Large intestine (tissue), 12 donors: ENCODE data around the gene ROMO1. TPM values are rescaled to one million over a fixed set of nuclear protein-coding genes. Genes with fewer than 3 reads are reported as not detected.
A peak's percentile ranks its signal among the peaks of the same experiment; 100 is the strongest.

Source experiments
- DNase-seq, 2 donors: peaks; one replicate each; pipeline versions ENCODE4 v3.0.0 to v3.0.0-alpha.2; 2013
- H3K27ac ChIP-seq: one replicate; pipeline ENCODE4 v1.5.1; 2013; ENCODE audit warnings: low read length
- H3K27me3 ChIP-seq: 2 replicates; pipeline ENCODE4 v1.6.1; 2013; ENCODE audit warnings: low read length; ENCODE audit not compliant: control insufficient read depth, insufficient read depth
- H3K36me3 ChIP-seq: 2 replicates; pipeline ENCODE4 v1.6.1; 2013; ENCODE audit warnings: low read length; ENCODE audit not compliant: control insufficient read depth, insufficient read depth
- H3K4me1 ChIP-seq: one replicate; pipeline ENCODE4 v1.6.1; 2013; ENCODE audit warnings: low read length; ENCODE audit not compliant: control insufficient read depth, insufficient read depth
- H3K4me3 ChIP-seq: one replicate; pipeline ENCODE4 v1.5.1; 2013; ENCODE audit warnings: low read length
- H3K9me3 ChIP-seq: one replicate; pipeline ENCODE4 v1.6.1; 2013; ENCODE audit warnings: mild to moderate bottlenecking, low read depth, low read length, moderate library complexity; ENCODE audit not compliant: control insufficient read depth
- WGBS: methylation state at CpG from one replicate; pipeline ENCODE4 v1.1.5; 2013; ENCODE audit warnings: low lambda C conversion rate; ENCODE audit not compliant: insufficient coverage; 5-methylcytosine and 5-hydroxymethylcytosine counted together
- long read RNA-seq, 11 donors: transcript quantifications; one replicate each; lab custom pipeline, GENCODE V29; 2026
- polyA plus RNA-seq: library from polyadenylated mRNA; unstranded; fragments of 120-200 nt; gene quantifications from one replicate; pipeline ENCODE4 v1.2.1, GENCODE V29; 2013

The ROMO1 gene
- 133 TPM for polyA plus RNA-seq
- long read RNA-seq, donor 1, transcript ROMO1-203 (3 exons, 422 nt) = major isoform, 54 of 95 reads
- long read RNA-seq, donor 1, transcript ROMO1-204 (3 exons, 498 nt) = minor isoform, 23 of 95 reads
- long read RNA-seq, donor 1, transcript ROMO1-201 (2 exons, 496 nt) = minor isoform, 17 of 95 reads
- long read RNA-seq, donor 1, partial matches to known transcripts = 0 of 95 reads
- long read RNA-seq, donor 1, other reads (novel, unspliced or antisense) = 0 of 95 reads
- long read RNA-seq, donor 2, transcript ROMO1-201 (2 exons, 496 nt) = minor isoform, 66 of 207 reads
- long read RNA-seq, donor 2, transcript ROMO1-204 (3 exons, 498 nt) = minor isoform, 43 of 207 reads
- long read RNA-seq, donor 2, transcript ROMO1-203 (3 exons, 422 nt) = major isoform, 98 of 207 reads
- long read RNA-seq, donor 2, partial matches to known transcripts = 0 of 207 reads
- long read RNA-seq, donor 2, other reads (novel, unspliced or antisense) = 0 of 207 reads
- long read RNA-seq, donor 3, transcript ROMO1-201 (2 exons, 496 nt) = minor isoform, 111 of 422 reads
- long read RNA-seq, donor 3, transcript ROMO1-203 (3 exons, 422 nt) = major isoform, 203 of 422 reads
- long read RNA-seq, donor 3, transcript ROMO1-204 (3 exons, 498 nt) = minor isoform, 89 of 422 reads
- long read RNA-seq, donor 3, partial matches to known transcripts = 17 of 422 reads
- long read RNA-seq, donor 3, other reads (novel, unspliced or antisense) = 0 of 422 reads
- long read RNA-seq, donor 4, transcript ROMO1-203 (3 exons, 422 nt) = major isoform, 17 of 36 reads
- long read RNA-seq, donor 4, transcript ROMO1-201 (2 exons, 496 nt) = minor isoform, 7 of 36 reads
- long read RNA-seq, donor 4, partial matches to known transcripts = 9 of 36 reads
- long read RNA-seq, donor 4, other reads (novel, unspliced or antisense) = 0 of 36 reads
- long read RNA-seq, donor 5, transcript ROMO1-203 (3 exons, 422 nt) = major isoform, 60 of 95 reads
- long read RNA-seq, donor 5, transcript ROMO1-201 (2 exons, 496 nt) = minor isoform, 18 of 95 reads
- long read RNA-seq, donor 5, transcript ROMO1-204 (3 exons, 498 nt) = minor isoform, 17 of 95 reads
- long read RNA-seq, donor 5, partial matches to known transcripts = 0 of 95 reads
- long read RNA-seq, donor 5, other reads (novel, unspliced or antisense) = 0 of 95 reads
- long read RNA-seq, donor 6, transcript ROMO1-201 (2 exons, 496 nt) = minor isoform, 50 of 604 reads
- long read RNA-seq, donor 6, transcript ROMO1-203 (3 exons, 422 nt) = major isoform, 95 of 604 reads
- long read RNA-seq, donor 6, transcript ROMO1-204 (3 exons, 498 nt) = minor isoform, 49 of 604 reads
- long read RNA-seq, donor 6, partial matches to known transcripts = 335 of 604 reads
- long read RNA-seq, donor 6, other reads (novel, unspliced or antisense) = 74 of 604 reads
- long read RNA-seq, donor 7, transcript ROMO1-204 (3 exons, 498 nt) = minor isoform, 33 of 125 reads
- long read RNA-seq, donor 7, transcript ROMO1-201 (2 exons, 496 nt) = minor isoform, 20 of 125 reads
- long read RNA-seq, donor 7, transcript ROMO1-203 (3 exons, 422 nt) = major isoform, 72 of 125 reads
- long read RNA-seq, donor 7, partial matches to known transcripts = 0 of 125 reads
- long read RNA-seq, donor 7, other reads (novel, unspliced or antisense) = 0 of 125 reads
- long read RNA-seq, donor 8, transcript ROMO1-201 (2 exons, 496 nt) = minor isoform, 70 of 337 reads
- long read RNA-seq, donor 8, transcript ROMO1-203 (3 exons, 422 nt) = major isoform, 201 of 337 reads
- long read RNA-seq, donor 8, transcript ROMO1-204 (3 exons, 498 nt) = minor isoform, 64 of 337 reads
- long read RNA-seq, donor 8, partial matches to known transcripts = 0 of 337 reads
- long read RNA-seq, donor 8, other reads (novel, unspliced or antisense) = 0 of 337 reads
- long read RNA-seq, donor 9, transcript ROMO1-204 (3 exons, 498 nt) = minor isoform, 65 of 544 reads
- long read RNA-seq, donor 9, transcript ROMO1-201 (2 exons, 496 nt) = minor isoform, 57 of 544 reads
- long read RNA-seq, donor 9, transcript ROMO1-203 (3 exons, 422 nt) = major isoform, 126 of 544 reads
- long read RNA-seq, donor 9, partial matches to known transcripts = 275 of 544 reads
- long read RNA-seq, donor 9, other reads (novel, unspliced or antisense) = 21 of 544 reads
- long read RNA-seq, donor 10, transcript ROMO1-201 (2 exons, 496 nt) = minor isoform, 47 of 213 reads
- long read RNA-seq, donor 10, transcript ROMO1-203 (3 exons, 422 nt) = major isoform, 111 of 213 reads
- long read RNA-seq, donor 10, transcript ROMO1-204 (3 exons, 498 nt) = minor isoform, 54 of 213 reads
- long read RNA-seq, donor 10, partial matches to known transcripts = 0 of 213 reads
- long read RNA-seq, donor 10, other reads (novel, unspliced or antisense) = 0 of 213 reads
- long read RNA-seq, donor 11, transcript ROMO1-201 (2 exons, 496 nt) = minor isoform, 31 of 136 reads
- long read RNA-seq, donor 11, transcript ROMO1-203 (3 exons, 422 nt) = major isoform, 69 of 136 reads
- long read RNA-seq, donor 11, transcript ROMO1-204 (3 exons, 498 nt) = minor isoform, 36 of 136 reads
- long read RNA-seq, donor 11, partial matches to known transcripts = 0 of 136 reads
- long read RNA-seq, donor 11, other reads (novel, unspliced or antisense) = 0 of 136 reads

- H3K27me3 ChIP-seq = no peaks in the 10 kb centered on the region
- H3K36me3 ChIP-seq = peaks cover 37% of the 10 kb centered on the region
- H3K4me1 ChIP-seq = peaks cover 12% of the 10 kb centered on the region
- H3K4me3 ChIP-seq = peak within 1 kb of the TSS; percentile 74
- peak within 1 kb of the TSS; percentile 72 for H3K27ac ChIP-seq
- no peaks in the 10 kb centered on the region for H3K9me3 ChIP-seq
- peak; percentile 75 to 87 for DNase-seq
- no CpG with 5 or more reads among the region's 81 CpGs for WGBS
Observed at GRCh38 chr20:35699127-35699956, at the start of gene ROMO1, which contains the start of gene NFS1. Gene ROMO1 (plus strand): TSS chr20:35699405. CDS start chr20:35699633, 228 bp downstream. Gene NFS1 (minus strand): TSS chr20:35699352. CDS start chr20:35699288, 64 bp downstream.

GRCh38 chr20:35650632-35651031 is 48.6 kb upstream of the ROMO1 start:
- 64% methylated on average over 2 of the region's 3 CpGs for WGBS
- H3K4me3 ChIP-seq = no peak overlapping the region
- H3K27ac ChIP-seq = no peak overlapping the region
- no peaks in the 10 kb centered on the region for H3K27me3 ChIP-seq
- no peaks in the 10 kb centered on the region for H3K4me1 ChIP-seq
- H3K36me3 ChIP-seq = peaks cover 30% of the 10 kb centered on the region
- no peak for DNase-seq
- H3K9me3 ChIP-seq = no peaks in the 10 kb centered on the region

GRCh38 chr20:35651958-35652357 is 47.2 kb upstream of the ROMO1 start:
- Histone ChIP-seq H3K4me3 (no peak overlapping the region), H3K27me3 (no peaks in the 10 kb centered on the region), H3K27ac (no peak overlapping the region), H3K9me3 (no peaks in the 10 kb centered on the region), H3K36me3 (peaks cover 29% of the 10 kb centered on the region), H3K4me1 (no peaks in the 10 kb centered on the region)
- no peak for DNase-seq

GRCh38 chr20:35652641-35653429 is 46.4 kb upstream of the ROMO1 start:
- H3K4me3 ChIP-seq = no peak overlapping the region
- peaks cover 29% of the 10 kb centered on the region for H3K36me3 ChIP-seq
- H3K9me3 ChIP-seq = no peaks in the 10 kb centered on the region
- no peak for DNase-seq
- WGBS = no CpG with 5 or more reads among the region's 13 CpGs
- H3K27ac ChIP-seq = no peak overlapping the region
- H3K27me3 ChIP-seq = no peaks in the 10 kb centered on the region
- H3K4me1 ChIP-seq = no peaks in the 10 kb centered on the region

- Histone ChIP-seq H3K9me3 (no peaks in the 10 kb centered on the region), H3K27ac (no peak overlapping the region), H3K4me3 (no peak overlapping the region), H3K27me3 (no peaks in the 10 kb centered on the region), H3K36me3 (peaks cover 29% of the 10 kb centered on the region), H3K4me1 (no peaks in the 10 kb centered on the region)
- no peak for DNase-seq
- 100% methylated on average over 3 of the region's 3 CpGs for WGBS
Observed at GRCh38 chr20:35653430-35653734, 45.8 kb upstream of the ROMO1 start.

GRCh38 chr20:35653893-35654292 is 45.3 kb upstream of the ROMO1 start:
- DNase-seq = no peak
- WGBS = no CpG with 5 or more reads among the region's 4 CpGs
- H3K9me3 ChIP-seq = no peaks in the 10 kb centered on the region
- peaks cover 29% of the 10 kb centered on the region for H3K36me3 ChIP-seq
- no peaks in the 10 kb centered on the region for H3K27me3 ChIP-seq
- no peak overlapping the region for H3K27ac ChIP-seq
- no peaks in the 10 kb centered on the region for H3K4me1 ChIP-seq
- H3K4me3 ChIP-seq = no peak overlapping the region

GRCh38 chr20:35654415-35654814 is 44.8 kb upstream of the ROMO1 start:
- H3K36me3 ChIP-seq = peaks cover 29% of the 10 kb centered on the region
- no peak for DNase-seq
- H3K27ac ChIP-seq = no peak overlapping the region
- no peaks in the 10 kb centered on the region for H3K9me3 ChIP-seq
- WGBS = 100% methylated on average over 3 of the region's 9 CpGs
- no peaks in the 10 kb centered on the region for H3K27me3 ChIP-seq
- H3K4me3 ChIP-seq = no peak overlapping the region
- no peaks in the 10 kb centered on the region for H3K4me1 ChIP-seq
